Measurements from ENCODE around the gene CDH13.

CDH13 gene

GRCh38 chr16:83270061-83270460 is 643.3 kb downstream of the CDH13 start:
- in situ Hi-C loops (cut with HindIII; ENCODE audit: low sequenced_read_pairs): no loop called here
- DNase-seq (ENCODE audit: low read depth, low spot score): no peak
- no peak for TF ChIP-seq CTCF (IDR thresholded peaks at IDR 0.05; ENCODE audit: low read depth, low read length)

GRCh38 chr16:83270640-83271039 is 643.9 kb downstream of the CDH13 start:
- in situ Hi-C loops (cut with HindIII; ENCODE audit: low sequenced_read_pairs): no loop called here
- no peak for DNase-seq (ENCODE audit: low read depth, low spot score)
- H3K4me3 ChIP-seq (ENCODE audit: low read depth, low read length): no peak overlapping the region
- TF ChIP-seq CTCF (IDR thresholded peaks at IDR 0.05; ENCODE audit: low read depth, low read length): no peak

More at GRCh38 chr16:83270061-83270460, 643.3 kb downstream of the CDH13 start:
- no peak overlapping the region for H3K4me3 ChIP-seq (ENCODE audit: low read depth, low read length)

DNA sequence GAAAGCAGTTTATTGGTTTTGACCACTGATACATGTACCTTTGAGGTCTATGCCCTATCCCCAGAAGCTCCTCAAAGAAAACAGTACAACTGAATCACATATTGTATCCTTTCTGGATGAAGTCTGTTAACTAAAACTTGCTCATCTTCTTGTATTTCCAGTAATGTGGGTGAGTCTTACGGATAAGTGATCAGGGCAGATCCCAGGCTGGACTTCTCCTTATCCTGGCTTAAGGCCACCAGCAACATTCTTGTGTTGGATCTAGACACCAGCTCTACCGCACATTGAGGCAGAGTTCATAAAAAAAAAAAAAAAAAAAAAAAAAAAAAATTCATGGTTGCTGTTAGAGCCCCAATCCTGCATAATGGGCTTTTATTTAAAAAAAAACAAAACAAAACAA is 644.4 kb downstream of the CDH13 start:
- DNase-seq (ENCODE audit: low read depth, low spot score): no peak
- in situ Hi-C loops (cut with HindIII; ENCODE audit: low sequenced_read_pairs): no loop called here
- no peak overlapping the region for H3K4me3 ChIP-seq (ENCODE audit: low read depth, low read length)
- no peak for TF ChIP-seq CTCF (IDR thresholded peaks at IDR 0.05; ENCODE audit: low read depth, low read length)

GRCh38 chr16:83271970-83272575 is 645.3 kb downstream of the CDH13 start:
- no peak overlapping the region for H3K4me3 ChIP-seq (ENCODE audit: low read depth, low read length)
- TF ChIP-seq CTCF (IDR thresholded peaks at IDR 0.05; ENCODE audit: low read depth, low read length): no peak
- in situ Hi-C loops (cut with HindIII; ENCODE audit: low sequenced_read_pairs): no loop called here
- no peak for DNase-seq (ENCODE audit: low read depth, low spot score)

GRCh38 chr16:83272843-83273242 is 646.1 kb downstream of the CDH13 start:
- no peak for TF ChIP-seq CTCF (IDR thresholded peaks at IDR 0.05; ENCODE audit: low read depth, low read length)
- in situ Hi-C loops (cut with HindIII; ENCODE audit: low sequenced_read_pairs): no loop called here
- H3K4me3 ChIP-seq (ENCODE audit: low read depth, low read length): no peak overlapping the region
- DNase-seq (ENCODE audit: low read depth, low spot score): no peak

- no peak overlapping the region for H3K4me3 ChIP-seq (ENCODE audit: low read depth, low read length)
- in situ Hi-C loops (cut with HindIII; ENCODE audit: low sequenced_read_pairs): no loop called here
- no peak for DNase-seq (ENCODE audit: low read depth, low spot score)
- TF ChIP-seq CTCF (IDR thresholded peaks at IDR 0.05; ENCODE audit: low read depth, low read length): no peak
These were observed 646.9 kb downstream of the CDH13 start for GRCh38 chr16:83273504-83274173.

Data from astrocyte of the spinal cord (primary cell).